Stimulated activated CD8-positive, alpha-beta memory T cell treated with anti-CD3 and anti-CD28 coated beads, Interleukin-4, amount 100 ng/mL, for 4 hours (primary cell): ENCODE results near the gene ETFDH.
"Not testable (repeated sequence)": the region's sequence is repeated elsewhere in the genome, so short reads cannot be mapped to it uniquely, and the experiment has no call there.

Source experiments
- DNase-seq, 2 donors: peaks; one replicate each; pipeline ENCODE4 v3.0.0-alpha.2; 2020; ENCODE audit warnings: low read depth in 2 of 2, low spot score in 1 of 2

ETFDH gene

DNA sequence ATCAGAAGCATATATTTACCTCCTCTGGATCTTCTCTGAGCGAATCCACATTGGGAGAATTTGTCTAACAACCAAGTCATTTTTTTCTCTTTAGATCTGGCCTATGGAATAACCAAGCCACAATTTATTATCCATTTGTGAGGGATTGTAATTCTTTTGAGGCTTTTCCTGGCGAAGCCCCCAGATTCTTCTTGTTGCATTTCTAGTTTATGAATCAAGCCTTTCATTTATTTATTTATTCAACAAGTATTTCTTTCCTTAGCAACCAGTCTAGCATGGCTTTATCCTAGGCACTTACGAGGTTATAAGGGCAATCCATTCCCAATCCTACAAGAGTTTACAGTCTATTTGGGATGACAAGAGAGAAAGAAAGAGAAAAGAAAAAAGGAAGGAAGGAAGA lies 78.3 kb downstream of the ETFDH start:
- DNase-seq, result no peak

GRCh38 chr4:158754385-158755180 lies 82.5 kb downstream of the ETFDH start:
- DNase-seq, result no peak

GRCh38 chr4:158755819-158756218 lies 83.7 kb downstream of the ETFDH start:
- DNase-seq, result not testable (repeated sequence)

DNA sequence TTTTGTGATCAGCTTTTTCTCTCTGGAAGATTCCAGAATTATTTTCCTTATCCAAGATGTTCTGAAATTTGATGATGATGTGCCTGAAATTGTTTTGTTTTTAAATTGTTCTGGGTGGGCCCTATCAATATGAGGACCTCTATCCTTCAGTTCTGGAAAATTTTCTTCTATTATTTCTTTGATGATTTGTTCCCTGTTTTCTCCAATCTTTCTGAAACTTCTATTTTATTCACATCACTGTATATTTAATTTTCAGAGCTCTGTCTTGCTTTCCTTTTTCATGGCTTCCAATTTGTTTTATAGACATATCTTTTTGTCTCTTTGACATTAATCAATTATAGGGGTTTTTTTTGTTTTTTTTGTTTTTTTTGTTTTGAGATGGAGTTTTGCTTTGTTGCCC lies 84.5 kb downstream of the ETFDH start:
- no peak for DNase-seq

- DNase-seq, result no peak
Measured at GRCh38 chr4:158758142-158758541, 86.0 kb downstream of the ETFDH start.

- no peak for DNase-seq
Measured at GRCh38 chr4:158758703-158759102, 86.6 kb downstream of the ETFDH start.
